ENCODE data around the gene RAPGEF2.
"Not testable (repeated sequence)": the region's sequence is repeated elsewhere in the genome, so short reads cannot be mapped to it uniquely, and the experiment has no call there.

RAPGEF2 gene

GRCh38 chr4:159141193-159141592, 38.3 kb downstream of the RAPGEF2 start:
- no peak for DNase-seq

DNA sequence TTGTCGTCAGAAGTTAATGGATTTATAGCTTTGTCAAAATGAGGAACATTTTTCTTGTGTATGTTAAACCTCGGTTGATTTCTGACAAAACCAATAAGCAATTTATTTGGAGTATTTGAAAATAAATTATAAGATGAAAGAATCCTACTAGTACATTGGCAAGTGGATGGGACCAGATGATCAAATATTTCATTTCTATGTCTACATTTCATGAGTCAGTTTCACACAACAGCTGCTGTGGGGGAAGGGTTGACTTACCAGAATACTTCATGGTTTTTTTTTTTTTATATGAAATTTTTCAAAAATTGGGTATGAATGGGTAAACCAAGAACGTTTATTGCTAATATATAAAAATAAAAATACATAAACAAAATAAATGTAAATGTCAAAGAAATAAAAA, 39.4 kb downstream of the RAPGEF2 start:
- no peak for DNase-seq

DNA sequence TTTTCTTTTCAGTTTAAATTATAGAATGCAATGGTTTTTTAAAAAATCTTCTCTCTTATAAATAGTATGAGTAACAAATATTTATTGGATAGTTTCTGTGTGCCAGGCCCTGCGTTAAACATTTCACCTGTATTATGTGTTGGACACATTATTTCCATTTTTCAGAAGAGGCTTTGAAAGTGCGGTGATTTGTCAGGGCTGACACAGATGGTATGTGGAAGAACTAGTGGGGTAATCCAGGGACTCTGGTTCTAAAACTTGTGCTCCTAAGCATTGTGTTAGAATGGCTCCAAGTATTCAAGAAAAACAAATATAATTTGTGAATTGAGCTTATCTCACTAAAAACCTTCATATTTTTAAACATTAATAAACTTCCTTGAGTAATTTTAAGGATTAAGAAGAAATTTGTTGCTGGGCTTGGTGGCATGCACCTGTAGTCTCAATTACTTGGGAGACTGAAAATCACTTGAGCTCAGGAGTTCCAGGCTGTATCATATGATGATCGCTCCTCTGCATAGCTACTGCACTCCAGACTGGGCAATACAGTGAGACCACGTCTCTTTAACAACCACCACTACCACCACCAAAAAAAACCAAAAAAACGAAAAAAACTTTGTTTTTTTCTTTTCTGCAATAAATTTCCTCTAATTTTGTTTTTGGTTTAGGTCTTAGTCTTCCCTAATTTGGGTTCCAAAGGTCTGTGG, 40.0 kb downstream of the RAPGEF2 start:
- DNase-seq, result no peak

- no peak for DNase-seq
Measured at GRCh38 chr4:159143687-159144086, 40.8 kb downstream of the RAPGEF2 start.

DNA sequence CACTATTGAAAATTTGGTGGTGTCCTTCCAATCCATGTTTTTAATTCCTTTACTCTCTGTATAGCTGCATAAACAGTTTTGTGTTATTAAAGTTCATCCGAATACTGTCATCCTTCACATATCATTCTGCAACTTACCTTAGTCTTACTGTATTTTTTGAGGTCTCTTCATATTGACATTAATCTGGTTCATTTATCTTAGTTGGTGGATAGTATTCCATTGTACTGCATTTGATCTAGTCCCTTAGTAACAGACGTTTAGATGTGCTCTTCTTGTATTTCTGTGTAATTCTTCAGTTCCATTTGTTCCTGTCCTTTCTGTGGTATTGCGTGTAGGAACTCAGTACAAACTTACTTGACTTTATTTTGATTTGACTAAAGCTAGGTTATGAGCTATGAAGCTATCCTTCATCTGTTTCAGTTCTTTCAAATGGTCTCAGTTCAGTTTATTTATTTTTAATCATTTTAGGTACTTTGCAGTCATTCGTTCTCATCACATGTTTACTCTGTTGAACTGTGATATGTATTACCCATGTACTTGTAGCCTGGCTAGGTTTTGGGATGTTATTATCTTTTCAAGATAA, 41.3 kb downstream of the RAPGEF2 start:
- DNase-seq, result no peak

- no peak for DNase-seq
Measured at GRCh38 chr4:159145318-159145991, 42.6 kb downstream of the RAPGEF2 start.

DNA sequence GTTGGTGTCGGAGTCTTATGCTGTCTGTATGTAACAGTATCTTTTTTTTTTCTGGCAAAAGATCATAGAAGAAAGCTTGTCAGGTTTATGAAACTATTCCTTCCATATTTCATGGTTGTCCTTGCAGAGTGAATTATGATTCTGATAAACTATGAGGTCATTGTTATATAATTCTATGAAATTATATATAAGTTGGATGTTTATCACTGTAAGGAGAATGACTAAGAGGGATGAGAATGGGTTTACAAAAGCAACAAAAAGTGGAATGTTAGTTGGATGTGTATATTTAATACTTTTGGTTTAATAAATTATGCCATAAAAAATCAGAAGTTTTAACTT, 43.1 kb downstream of the RAPGEF2 start:
- DNase-seq, result no peak

DNA sequence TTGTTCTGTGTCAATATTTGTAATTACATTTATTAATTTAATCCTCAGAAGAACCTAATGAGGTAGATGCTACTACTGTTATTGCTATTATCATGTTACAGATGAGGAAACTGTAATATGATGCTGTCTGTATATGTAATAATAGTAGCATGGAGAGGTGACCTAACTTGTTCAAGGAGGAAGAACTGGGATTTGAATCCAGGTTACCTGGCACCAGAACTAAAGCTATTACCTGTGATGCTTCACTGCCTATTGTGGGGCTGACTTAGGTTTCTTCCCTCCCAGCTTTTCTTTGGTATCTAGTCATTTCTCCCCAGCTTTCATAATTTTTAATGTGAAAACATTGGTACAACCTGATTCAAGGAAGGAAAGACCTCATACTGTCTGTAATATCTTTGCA, 43.6 kb downstream of the RAPGEF2 start:
- DNase-seq, result no peak

GRCh38 chr4:159148441-159148840, 45.6 kb downstream of the RAPGEF2 start:
- no peak for DNase-seq

DNA sequence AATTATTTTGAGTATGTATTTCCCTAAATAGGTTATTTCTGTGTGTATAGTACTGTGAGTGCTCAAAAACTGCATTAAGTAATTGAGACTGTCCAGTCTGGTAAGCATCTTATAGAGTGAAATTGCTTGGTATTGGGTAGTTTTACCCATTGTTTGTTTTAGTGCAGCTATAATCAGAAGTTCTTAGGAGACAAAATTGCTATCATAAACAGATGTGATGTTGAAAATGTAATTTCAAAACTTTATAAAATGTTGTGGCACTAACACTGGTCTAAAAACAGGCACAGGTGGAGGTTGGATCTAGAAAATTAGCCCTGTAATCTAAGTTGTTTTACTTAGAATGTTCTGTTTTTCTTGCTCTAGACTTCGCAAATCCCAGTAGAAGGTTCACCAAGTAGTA, 46.8 kb downstream of the RAPGEF2 start:
- no peak for DNase-seq

GRCh38 chr4:159150396-159150795, 47.5 kb downstream of the RAPGEF2 start:
- DNase-seq, result no peak

DNA sequence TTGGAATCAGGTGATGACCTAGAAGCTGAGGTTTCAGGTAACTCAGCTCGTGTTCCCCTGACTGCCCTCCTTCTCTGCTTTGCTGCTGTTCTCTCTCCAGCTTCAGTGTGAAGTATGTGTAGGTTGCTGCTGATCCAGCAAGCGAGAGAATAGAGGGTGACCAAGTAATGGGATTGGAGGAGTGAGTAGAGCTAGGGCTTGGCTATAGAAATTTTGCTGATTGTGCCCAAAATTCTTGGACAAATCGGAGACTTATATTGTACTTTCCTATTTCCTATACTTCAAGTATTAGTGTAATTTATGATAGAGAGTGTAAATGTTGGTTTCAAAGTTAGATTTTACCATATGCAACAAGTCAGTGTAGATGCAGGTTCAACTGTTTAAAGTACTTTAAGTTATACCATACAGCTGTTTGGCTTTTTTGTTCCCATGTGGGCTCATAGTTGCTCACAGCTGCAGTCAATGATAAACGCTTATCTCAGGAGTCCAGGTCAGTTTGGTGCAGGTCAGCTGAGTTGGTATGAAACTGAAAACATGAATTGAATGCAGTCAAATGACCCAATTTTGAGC, 48.0 kb downstream of the RAPGEF2 start:
- DNase-seq, result no peak

DNA sequence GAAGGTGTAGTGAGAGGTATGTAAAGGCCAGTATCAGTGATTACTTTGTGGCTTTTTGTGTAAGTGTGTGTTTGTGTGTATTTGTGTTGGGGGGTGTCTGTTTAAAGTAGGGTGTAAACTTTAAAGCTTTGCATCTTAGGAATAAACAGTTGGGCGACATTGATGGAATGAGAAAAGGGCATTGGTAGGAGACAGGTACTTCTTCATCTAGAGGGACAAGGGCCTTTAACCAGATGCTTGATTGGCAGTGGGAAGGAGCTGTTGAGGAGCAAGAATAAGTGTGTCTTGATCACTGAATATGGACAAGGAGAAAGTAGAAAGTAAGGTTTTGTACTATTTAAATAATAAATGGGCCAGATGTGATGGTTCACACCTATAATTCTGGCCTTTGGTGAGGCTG, 48.8 kb downstream of the RAPGEF2 start:
- no peak for DNase-seq

GRCh38 chr4:159152181-159152580, 49.3 kb downstream of the RAPGEF2 start:
- DNase-seq, result no peak

- no peak for DNase-seq
Measured at GRCh38 chr4:159153669-159154068, 50.8 kb downstream of the RAPGEF2 start.

GRCh38 chr4:159155119-159155518, 52.2 kb downstream of the RAPGEF2 start:
- DNase-seq, result no peak

GRCh38 chr4:159158083-159158617, 55.3 kb downstream of the RAPGEF2 start:
- no peak for DNase-seq

GRCh38 chr4:159158985-159159384, 56.1 kb downstream of the RAPGEF2 start:
- no peak for DNase-seq

GRCh38 chr4:159159611-159160010, 56.7 kb downstream of the RAPGEF2 start:
- DNase-seq, result peak; percentile 12

DNA sequence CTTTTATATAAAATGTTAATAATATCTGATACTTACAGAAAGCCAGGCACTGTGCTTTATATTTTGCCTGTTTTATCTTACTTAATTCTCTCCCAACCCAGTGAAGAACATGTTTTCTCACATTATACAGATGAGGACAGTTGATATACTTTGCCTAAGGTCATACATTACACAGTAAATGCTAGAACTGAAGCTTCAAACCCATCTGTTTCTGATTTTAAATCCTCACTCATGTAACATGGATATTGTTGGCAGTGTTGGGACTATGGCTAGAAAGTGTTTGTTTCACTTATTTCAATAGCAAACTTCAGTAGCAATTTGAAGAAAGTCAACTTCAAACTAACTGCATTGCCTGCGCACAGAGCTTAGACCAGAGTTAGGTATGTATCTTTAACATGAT, 57.4 kb downstream of the RAPGEF2 start:
- no peak for DNase-seq

- not testable (repeated sequence) for DNase-seq
Measured at GRCh38 chr4:159161436-159161835, 58.6 kb downstream of the RAPGEF2 start.

DNA sequence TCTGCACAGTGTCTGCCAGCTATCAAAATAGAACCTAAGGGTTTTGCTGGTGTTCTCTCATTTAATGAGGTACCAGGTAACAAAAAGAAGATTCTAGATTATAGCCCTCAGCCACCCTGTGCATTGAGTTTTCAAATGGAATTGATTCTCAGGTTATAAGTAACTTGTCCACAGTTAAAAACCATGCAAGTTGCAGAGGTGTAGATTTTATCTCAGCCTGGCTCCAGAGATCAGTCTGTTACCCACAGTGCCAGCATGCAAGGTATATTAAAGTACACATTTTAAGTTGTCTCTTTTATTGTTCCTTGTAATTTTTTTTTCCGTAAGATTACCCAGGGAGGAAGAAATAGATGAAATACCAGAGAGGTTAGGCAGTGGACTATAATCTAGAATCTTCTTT, 59.7 kb downstream of the RAPGEF2 start:
- DNase-seq, result no peak

GRCh38 chr4:159163521-159163920, 60.6 kb downstream of the RAPGEF2 start:
- no peak for DNase-seq

Measured in NCI-H1105 treated with DMSO at 0.1 percent for 48 hours (cell line).